Activated CD8-positive, alpha-beta memory T cell treated with anti-CD3 and anti-CD28 coated beads, Interleukin-2, amount 50 U/mL, for 24 hours (primary cell): ENCODE results near the gene PDE6B.
"Not testable (repeated sequence)": the region's sequence is repeated elsewhere in the genome, so short reads cannot be mapped to it uniquely, and the experiment has no call there.

Experiments used
- DNase-seq: peaks from one replicate; pipeline ENCODE4 v3.0.0-alpha.2; 2020; ENCODE audit errors: extremely low read depth

Gene PDE6B

DNA sequence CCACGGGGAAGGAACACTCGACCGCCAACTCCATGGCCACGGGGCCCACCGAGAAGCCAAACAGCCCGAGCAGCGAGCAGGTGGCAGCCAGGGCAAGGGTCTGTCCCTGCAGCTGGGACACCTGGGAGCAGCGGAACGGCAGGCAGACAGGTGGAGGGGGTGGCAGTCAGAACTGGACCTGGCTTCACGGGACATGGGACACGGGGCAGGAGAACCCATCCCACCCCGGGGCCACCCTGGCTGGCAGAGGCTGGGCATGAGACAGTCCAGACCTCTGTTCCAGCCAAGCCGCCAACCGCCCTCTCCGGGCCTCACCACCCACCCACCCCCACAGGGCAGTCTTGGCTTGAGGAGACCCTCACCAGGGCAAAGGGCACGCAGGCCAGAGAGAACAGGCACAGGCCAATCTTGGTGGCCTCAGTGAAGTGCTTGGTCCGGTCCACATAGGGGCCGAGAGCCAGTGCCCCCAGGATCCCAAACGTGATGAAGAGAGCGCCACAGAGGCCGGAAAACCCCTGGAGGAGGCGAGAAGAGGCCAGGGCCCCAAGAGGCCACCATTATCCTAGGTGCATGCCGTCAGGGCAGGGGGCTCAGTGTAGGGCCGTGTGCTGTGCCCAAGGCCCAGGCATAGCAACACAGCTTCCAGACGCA, 58.0 kb downstream of the PDE6B start:
- no peak for DNase-seq

DNA sequence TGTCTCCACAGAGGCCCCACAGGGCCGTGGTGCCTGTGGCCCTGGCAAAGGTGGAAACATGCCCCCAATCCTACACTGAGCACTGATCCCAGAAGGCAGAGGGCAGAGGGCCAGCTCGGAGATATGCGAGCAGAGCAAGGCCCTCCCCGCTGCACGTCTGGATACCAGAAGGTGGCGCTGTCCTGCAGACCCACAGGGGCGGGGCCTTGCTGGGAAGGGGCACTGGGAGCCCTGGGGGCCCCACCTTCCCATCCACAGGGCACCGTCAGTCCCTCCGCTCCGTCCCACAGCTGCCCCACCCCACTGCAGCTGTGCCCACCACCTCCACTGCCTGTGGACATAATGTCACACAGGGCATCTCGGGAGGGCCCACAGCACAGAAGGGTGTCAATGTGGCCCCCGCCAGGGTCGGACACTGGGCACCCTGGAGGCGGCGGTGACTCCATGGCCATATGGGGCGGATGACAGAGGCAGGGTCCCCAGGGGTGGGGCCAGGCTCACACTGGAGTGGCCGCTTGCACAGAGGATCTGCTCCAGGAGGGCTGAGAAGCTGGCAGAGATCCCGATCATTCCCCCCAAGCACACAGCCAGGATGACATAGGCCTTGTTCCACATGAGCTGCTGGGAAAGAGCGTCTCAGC, 58.7 kb downstream of the PDE6B start:
- DNase-seq: no peak

DNA sequence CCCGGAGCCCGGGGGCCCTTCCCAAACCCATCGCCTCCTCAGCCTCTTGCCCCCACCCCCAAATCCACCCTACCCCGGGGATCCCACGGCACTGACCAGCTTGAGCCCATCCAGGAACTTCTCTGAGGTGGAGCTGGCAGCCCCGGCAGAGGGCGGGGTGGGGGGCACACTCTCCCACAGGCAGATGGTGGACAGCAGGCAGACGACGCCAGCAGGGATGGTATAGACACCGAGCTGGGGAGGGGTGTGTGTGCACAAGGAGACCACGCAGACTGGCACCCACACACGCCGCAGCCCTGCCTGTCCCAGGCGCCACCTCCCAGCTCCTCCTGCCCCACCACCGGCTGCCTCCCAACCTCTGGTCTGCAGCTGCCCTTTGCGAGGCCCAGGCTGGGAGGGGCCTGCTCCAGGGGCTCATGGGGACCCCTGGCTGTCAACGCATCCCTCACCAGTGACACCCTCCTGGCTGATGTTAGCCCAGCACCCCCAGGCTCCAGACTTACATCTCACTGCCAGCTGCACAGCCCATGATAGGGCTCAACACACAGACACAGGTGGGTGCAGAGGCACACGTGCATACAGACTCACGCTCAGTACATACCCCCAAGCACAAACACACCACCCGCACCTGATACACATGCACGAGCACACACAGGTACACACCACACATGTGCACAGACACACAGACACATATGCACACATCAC, 59.4 kb downstream of the PDE6B start:
- DNase-seq: no peak

DNA sequence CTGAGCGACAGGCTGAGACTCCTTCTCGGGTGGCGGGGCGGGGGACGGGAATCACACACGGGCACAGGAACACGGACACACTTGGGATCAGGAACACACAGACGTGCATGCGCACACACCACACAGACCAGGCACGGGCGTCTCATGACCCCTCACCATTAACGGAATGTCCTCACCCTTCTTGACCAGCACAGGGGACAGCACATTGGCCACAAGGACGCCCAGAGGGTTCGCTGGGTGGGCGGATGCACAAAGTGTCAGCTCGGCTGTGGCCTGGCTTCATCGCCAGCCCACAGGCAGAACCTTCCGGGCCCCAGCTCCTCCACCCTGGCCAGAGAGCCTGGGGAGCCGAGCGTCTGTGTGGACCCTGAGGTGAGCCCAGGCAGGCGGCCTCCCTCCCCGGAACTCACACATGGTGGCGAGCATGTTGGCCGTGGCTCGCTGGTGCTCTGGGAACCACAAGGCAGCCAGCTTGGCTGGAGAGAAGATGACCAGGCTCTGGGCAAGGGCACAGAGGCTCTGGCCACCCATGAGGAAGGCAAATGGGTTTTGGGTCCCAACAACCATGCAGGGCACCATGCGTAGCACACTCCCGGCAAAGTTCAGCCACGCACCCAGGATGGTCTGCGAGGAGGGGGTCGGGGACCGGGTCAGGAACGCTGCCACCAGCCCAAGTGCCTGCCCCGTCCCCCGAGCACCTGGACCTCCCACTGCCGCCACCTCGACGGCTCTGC, 60.5 kb downstream of the PDE6B start:
- DNase-seq: no peak

DNA sequence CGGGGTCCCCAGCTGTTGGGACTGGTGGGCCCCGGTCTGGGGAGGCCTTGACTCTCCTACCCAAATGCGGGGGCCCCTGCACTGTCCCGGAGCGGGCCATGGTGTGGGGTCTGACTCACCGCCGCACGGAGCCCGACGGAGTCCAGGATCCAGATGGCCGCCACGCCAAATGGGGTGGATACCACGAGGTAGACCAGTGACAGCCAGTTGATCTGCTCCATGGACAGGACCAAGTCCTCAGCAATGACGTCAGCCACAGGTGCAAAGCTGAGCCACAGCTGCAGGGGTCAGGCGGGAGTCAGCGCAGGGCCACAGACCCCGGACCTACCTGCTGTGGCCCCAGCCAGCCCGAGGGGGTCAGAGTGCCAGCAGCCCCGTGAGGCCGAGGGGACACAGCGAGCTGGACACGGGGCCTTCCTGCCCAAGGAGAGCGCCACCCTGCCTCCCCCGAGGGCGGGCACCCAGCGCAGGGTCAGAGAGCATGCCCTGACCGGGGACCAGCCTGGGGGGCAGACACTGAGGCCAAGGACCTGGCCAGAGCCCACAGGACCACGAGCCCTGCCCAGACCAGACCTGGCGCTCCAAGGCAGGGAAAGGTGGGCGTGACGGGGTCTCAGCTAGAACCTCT, 61.2 kb downstream of the PDE6B start:
- DNase-seq: no peak

DNA sequence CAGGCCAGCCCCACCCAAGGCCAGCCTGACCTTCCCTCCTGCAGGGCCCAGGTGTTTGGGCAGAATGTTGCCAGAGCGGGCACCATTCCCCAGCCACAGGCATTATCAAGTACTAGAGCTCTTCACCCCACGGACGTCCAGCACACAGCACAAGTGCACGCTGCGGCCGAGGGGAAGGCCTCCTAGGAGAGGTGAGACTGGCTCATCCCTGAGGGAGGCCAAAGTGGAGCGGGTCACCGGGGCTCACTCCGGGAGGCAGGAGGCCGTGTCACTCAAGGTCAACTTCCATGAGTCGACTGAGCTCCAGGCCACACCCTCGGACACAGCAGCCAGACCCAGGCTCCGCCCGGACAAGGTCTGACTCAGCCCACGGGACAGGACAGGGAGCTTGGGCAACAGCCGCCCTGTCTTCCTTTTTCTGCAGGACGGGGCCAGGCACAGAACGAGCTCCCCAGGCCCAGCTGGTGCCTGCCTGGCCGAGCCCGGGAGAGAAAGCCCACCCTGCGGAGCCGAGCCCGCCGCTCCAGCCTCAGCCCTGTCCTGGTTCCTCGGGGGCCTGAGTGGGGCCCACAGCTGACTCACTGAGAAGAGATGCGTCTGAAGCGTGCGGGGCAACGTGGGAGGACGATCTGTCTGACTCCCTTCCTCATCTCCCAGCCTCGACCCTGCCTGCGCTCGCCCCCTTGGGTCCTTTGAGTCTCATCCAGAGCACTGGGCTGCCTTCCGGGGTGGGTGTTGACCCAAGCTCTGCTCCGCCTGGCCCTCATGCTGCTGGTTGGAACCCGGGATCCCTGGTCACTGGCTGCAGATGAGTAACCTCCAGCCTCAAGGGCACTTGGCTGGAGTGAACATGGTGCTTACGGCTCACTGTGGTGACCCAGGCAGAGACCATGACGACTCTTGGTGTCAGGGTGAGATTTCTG, 61.9 kb downstream of the PDE6B start:
- DNase-seq: no peak

DNA sequence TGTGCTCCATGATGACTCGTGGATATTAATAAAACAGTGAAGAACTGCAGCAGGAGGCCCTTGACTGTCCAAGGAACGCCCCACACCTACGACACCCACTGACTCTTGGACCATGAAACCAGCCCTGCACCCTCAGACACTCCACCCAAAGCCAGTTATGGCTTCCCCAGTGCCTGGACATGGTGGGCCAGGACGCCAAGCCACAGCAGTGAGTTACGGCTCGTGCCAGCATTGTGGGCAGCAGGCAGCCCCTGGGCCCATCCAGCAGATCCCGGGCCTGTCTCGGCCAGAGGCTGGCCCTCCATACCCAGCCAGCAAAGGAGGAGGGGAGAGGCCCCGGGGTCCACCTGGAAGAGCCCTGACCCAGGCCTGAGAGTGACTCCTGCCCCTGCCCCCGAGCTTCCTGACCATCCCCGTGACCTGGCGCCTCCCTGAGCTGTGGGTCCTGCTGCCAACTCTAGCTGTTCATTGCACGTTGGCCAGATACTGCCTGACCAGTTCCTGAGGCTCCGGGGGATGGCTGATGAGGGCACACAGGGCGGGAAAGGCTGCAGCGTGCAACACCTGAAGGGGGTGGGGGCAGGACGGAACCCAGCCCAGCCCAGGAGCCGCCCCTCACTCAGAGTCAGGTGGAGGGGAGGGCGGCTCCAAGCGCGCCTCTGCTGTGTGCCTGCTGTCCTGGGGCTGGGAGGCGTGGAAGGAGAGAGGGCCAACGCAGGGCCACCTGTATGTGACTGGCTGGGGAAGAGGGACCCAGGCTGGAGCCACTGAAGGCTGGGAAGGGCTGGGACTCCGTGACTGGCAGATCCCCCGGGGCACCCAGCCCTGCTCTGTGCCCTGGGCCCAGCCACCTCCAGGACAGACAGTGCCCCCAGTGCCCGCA, 62.8 kb downstream of the PDE6B start:
- DNase-seq: no peak

DNA sequence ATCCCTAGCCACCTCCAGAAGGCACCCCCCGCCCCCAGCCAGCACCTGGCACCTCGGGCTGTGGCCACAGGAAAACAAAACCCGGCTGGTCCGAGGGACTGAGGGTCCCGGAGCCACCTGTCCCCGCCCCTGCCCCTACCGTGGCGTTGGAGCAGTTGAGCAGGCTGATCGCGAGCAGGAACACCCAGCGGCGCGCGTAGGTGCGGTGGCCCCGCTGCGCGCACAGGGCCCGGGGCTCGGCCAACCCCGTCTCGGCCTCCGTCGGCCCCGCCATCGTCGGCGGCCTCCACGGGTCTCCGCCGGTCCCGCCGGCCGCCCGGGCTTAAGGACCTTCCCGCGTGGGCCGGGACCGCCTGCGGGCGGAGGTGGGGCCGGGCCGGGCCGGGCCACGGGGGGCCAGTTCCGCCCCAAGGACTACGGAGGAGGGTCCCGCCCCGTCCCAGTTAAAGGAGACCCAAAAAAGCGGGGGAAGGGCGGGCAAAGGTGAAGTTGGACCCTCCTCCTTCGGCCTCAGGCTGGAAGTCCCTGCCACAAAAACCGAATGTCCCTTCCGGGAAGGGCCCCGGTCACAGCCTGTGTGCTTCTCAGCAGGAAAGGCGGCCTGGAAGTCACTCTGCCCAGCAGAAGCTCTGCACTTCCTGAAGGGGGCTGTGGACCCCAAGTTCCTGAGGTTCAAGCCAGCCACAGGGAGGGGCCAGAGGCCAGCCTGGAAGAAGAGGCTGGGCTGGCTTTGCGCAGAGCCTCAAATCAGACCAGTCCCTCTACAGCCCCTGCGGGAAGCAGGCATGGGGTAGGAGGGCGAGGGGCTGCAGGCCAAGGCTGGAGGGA, 63.7 kb downstream of the PDE6B start, which contains the start of gene SLC49A3:
TSS of gene SLC49A3 (minus strand) at position 298 of the 828 bp plus-strand sequence. CDS start at position 274, 24 bp downstream.
- DNase-seq: no peak

DNA sequence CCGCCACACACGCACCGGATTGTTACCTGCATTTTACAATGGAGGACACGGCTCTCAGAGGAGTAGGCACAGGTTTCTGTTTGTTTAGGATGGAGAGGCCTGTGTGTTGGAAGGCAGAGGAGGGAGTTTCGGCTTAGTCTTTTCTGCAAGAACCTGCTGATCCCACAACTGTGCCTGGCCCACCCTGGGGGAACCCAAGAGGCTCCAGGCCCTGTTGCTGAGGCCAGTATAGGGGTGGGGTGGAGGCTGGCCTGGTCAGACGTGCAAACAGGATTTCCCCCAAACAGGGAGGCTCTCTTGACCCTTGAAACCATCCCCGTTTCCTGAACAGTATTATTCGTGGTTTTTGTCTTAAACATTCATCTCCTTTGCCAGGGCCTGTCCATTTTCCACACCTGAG, 64.3 kb downstream of the PDE6B start:
- DNase-seq: no peak

DNA sequence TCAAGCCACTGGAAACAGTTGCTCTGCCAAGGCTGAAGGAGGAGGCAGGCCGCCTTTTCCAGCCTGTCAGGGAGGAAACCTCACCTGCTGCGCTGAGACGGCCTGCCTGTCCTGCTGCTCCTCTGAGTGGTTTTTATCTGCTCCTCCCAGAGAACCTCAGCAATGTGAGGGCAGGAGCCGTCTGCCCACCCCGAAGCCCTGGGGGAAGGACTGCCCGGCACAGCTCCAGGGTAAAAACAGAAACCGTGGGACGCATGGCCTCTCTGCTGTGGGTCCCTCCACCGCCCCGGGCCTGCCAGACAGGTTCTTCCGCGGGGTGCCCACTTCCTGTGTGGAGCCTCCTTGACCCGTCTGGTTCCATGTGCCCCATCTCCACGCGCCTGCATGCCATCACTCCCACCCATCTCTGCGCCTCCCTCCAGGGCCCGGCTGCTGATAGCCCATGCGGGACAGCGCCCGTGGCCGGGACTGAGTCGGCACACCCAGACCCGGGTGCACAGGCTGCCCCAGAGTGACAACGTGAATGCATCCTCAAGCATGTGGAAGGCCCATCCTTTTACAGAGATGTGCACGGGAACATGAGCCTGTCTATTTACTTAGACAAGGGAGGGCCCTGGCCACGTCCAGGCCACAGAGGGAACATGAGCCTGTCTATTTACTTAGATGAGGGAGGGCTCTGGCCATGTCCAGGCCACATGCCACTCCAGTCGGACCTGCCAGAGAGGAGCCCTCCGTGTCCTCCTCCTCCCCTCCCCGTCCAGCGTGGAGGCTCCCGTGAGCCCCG, 67.6 kb downstream of the PDE6B start:
- no peak for DNase-seq

DNA sequence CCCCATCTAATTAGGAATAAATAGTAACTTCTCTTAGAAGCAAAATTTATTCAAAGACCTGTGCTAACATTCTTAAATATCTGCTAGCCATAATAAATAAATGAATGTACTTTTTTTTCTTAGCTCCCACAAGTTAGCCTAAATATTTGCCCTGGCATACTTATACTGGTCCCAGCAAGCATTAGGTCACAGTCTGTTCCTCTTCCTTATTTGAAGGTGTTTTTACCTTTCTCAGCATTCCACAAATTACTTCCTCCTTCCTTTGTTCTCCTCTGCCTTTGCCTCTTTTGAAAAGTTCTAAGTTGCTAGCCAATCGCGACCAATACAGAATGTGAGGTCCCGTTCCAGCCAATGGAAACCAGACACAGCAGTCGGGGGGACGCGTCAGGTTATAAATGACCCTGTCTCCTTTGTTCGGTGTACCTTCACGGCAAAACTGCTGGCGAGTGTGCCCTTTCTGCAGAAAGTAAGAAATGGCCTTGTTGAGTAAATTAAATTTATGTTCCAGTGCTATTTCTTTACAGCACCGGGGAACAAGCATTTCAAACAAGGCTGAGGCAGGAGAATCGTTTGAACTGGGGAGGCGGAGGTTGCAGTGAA, 69.1 kb downstream of the PDE6B start:
- not testable (repeated sequence) for DNase-seq

DNA sequence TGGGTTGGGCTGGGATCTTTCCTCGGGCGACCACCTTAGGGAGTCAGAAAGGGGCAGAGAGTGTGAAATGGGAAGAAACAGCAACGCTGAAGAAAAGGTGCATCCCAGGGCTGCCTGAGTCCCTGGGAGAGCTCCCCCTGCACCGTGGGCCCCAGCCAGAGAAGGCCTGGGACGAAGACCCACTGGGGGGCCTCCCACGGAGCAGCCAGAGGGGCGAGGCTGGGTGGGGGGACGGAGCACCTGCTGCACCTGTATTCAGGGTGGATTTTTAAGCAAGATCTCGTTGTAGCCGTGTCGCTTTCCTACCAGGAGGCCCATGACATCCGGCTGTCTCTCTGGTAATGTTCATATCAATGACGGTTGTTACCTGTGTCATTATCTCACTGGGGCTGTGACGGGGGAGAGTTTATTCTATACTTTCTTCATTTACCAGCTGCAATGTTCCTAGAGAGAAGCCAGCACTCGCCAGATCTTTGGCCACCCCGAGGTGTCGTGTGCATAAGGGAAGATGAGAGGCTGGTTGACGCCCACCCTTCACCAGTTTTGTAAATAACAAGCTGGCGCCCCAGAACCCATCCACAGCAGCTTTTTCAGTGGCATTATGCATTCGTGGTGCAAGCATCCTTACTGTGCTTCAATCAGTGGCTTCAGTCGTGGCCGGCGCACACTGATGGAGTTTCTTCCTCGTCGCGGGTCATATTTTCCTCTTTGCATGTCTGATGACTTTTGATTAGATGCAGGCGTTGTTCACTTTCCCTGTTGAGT, 74.6 kb downstream of the PDE6B start:
- DNase-seq: no peak

DNA sequence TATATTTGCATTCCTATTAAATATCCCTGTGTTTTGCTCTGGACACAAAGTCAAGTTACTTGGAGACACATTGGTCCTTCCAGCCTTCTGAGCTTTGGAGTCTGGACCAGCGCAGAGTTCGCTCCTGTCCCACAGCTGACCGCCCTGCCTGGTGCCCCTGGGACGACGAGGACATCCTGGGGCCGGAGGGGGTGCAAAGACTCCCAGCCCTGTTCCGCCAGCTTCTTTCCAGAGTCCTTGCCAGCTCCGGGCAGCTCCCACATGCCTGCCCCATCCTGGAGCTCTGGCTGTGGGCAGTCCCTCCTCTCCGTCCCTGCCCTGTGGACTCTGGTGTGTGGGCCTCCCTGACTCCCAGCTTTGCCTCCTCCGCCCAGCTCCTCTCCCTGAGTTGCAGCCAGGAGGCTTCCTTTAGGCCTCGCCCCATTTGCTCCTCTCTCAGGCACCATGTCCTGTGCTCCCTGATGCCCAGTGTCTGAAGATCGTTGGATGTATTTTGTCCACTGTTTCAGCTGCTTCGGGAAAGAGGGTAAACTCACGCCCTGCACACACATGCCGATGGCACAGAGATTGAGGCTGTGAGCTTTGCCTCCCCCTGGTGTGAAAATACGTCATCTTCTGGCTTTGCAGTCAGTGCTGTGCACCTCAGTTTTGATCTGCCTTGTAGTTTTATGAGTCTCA, 75.4 kb downstream of the PDE6B start:
- DNase-seq: no peak

DNA sequence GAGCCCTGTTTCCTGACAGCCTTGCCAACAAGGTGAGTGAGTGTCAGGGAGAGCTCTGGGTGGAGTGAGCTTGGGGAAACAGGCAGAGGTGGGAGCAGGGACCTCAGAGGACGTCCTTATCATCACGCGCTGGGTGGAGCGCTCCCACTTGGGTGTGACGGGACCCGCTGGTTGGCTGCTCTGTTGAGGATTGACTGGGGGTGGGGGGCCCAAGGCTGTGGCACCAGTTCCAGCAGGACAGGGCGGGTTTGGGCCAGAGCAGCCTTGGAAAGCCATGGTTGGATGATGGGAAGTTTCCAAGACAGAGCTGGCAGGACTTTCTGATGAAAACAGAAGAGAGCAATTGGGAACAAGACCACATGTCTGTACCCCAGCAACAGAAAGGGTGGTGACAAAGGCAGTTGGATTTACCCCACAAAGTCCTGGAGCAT, 77.3 kb downstream of the PDE6B start:
- no peak for DNase-seq

DNA sequence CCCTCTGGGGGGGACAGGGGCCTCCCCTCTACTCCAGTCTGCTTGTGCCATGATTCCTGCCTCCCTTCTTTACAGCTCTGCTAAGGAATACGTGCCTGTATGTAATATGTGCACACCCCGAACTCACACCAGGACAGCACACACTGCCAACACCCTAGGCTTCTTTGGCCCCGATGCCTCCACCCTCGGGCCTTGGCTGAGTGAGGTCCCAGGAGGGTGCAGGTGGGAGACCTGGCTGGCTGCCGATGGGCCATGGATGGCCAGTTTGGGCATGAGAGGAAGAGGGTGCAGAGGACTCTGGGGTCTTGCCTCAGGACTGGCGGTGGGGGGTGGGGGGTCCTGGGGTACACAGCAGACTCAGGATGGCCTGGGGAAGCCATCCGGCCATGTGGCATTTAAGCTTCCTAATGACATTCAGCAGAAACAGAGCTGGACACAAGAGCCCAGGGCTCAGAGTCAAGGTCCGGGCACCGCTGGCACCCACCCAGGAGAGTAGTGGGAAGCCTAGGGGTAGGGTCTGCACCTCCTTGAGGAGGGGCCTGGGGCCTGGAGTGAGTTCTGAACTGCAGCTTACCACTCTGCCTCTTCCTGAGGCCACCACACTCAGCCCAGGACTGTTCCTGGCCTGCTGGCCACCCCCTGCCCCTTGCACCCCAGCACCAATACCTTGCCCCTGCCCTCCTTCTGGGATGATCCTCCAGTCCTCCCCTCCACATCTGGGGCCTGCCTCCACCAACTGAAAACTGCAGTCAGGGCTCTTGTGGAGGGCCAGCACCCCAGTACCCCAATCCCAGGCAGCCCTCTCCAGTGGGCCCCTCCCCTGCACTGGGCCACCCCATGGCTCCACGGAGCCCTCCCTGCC, 78.2 kb downstream of the PDE6B start:
- DNase-seq: no peak
